ENCODE measurements around the gene KIF25. TPM values are rescaled to one million over a fixed set of nuclear protein-coding genes. Genes with fewer than 3 reads are reported as not detected.
"Not testable (repeated sequence)": the region's sequence is repeated elsewhere in the genome, so short reads cannot be mapped to it uniquely, and the experiment has no call there.

The KIF25 gene
- total RNA-seq, 1 donor from 2014 or later = not detected

DNA sequence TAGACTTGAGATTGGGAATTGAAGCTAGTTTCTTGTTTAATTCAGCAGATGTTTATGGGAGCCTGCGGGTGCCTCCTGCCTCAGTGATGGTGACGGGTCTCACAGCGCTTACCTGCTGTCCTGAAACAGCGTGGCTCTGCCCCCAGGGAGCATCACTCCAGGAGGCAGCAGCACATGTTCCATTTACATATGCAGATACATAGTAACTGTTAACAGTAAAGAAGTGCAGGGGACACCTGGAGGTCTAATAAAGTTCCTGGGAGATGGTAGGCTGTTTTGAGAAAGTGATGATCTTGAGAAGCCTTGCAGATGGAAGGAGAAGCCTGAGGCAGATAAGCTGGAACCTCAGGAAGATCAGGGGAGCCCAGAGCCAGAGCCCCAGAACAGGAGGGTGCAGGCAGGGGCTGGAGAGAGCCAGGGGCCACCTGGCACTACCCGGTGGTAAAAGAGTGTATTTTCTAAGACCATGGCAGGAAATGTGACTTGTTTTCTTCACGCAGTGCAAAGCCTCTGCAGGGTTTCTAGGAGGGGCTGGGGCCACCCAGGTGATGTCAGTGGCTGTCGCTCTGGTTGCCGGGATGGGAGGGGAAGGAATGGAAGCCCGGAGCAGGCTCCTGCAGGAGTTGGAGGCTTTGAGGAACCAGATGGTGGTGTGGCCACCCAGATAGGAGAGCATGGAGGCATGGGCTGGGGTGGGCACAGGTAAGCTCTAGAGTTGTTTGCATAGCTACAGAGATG is 24.2 kb upstream of the KIF25 start:
- intact Hi-C loops (cut with DNase I) = no loop called here
- Histone ChIP-seq H3K9me3 (no peaks in the 10 kb centered on the region), H3K4me1 (peaks cover 6% of the 10 kb centered on the region), H3K27me3 (no peaks in the 10 kb centered on the region), H3K27ac (no peak overlapping the region), H3K36me3 (peaks cover 0 to 9% of the 10 kb centered on the region in 2 donors), H3K4me3 (no peak overlapping the region)
- no peak for DNase-seq (ENCODE audit: extremely low spot score in 2 of 2)
- no peak for TF ChIP-seq POLR2A (IDR thresholded peaks at IDR 0.05)
- TF ChIP-seq, protein P1, sequence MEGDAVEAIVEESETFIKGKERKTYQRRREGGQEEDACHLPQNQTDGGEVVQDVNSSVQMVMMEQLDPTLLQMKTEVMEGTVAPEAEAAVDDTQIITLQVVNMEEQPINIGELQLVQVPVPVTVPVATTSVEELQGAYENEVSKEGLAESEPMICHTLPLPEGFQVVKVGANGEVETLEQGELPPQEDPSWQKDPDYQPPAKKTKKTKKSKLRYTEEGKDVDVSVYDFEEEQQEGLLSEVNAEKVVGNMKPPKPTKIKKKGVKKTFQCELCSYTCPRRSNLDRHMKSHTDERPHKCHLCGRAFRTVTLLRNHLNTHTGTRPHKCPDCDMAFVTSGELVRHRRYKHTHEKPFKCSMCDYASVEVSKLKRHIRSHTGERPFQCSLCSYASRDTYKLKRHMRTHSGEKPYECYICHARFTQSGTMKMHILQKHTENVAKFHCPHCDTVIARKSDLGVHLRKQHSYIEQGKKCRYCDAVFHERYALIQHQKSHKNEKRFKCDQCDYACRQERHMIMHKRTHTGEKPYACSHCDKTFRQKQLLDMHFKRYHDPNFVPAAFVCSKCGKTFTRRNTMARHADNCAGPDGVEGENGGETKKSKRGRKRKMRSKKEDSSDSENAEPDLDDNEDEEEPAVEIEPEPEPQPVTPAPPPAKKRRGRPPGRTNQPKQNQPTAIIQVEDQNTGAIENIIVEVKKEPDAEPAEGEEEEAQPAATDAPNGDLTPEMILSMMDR (IDR thresholded peaks at IDR 0.05) = no peak
- no peak for TF ChIP-seq POLR2AphosphoS5 (IDR thresholded peaks at IDR 0.05; ENCODE audit: insufficient read depth in 1 of 2, low read depth in 1 of 2)

DNA sequence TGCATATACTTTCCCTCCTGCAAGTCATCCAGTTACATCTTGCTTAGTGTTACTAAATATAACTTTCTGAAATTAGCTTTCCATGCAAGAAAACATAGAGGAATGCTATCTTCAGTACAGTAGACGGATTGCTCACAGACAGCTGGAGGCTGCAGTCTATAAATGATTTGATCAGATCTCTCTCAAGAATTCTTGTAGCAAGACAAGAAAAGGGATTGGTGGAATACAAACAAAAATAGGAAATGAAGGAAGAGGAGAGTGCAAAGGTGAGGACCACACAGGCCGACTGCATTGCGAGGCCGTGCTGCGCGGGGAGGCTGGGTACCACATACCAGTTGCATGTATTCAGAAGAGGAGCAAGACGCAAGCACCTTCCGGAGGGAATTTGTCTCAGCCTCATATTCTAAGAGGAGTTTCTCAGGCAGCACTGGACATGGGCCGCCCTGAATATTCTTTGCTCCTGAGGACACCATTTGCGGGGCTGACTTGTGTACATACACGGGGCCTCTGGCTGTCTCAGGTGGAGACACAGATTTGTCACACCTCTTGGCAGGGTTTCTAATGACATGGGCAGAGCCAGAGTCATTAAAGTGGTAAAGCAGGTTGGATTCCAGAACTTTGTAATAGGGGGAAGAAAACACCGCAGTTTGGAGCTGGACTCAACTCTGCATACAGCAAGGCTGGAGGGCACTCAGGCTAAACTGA is 22.7 kb upstream of the KIF25 start:
- no peak overlapping the region for H3K27ac ChIP-seq
- no peak for DNase-seq (ENCODE audit: extremely low spot score in 2 of 2)
- H3K36me3 ChIP-seq = peaks cover 0 to 9% of the 10 kb centered on the region in 2 donors
- TF ChIP-seq POLR2AphosphoS5 (IDR thresholded peaks at IDR 0.05; ENCODE audit: insufficient read depth in 1 of 2, low read depth in 1 of 2) = no peak
- TF ChIP-seq, protein P1 (IDR thresholded peaks at IDR 0.05) = no peak
- TF ChIP-seq POLR2A (IDR thresholded peaks at IDR 0.05) = no peak
- H3K9me3 ChIP-seq = no peaks in the 10 kb centered on the region
- intact Hi-C loops (cut with DNase I) = no loop called here
- no peaks in the 10 kb centered on the region for H3K27me3 ChIP-seq
- H3K4me1 ChIP-seq = peaks cover 6% of the 10 kb centered on the region
- H3K4me3 ChIP-seq = no peak overlapping the region

DNA sequence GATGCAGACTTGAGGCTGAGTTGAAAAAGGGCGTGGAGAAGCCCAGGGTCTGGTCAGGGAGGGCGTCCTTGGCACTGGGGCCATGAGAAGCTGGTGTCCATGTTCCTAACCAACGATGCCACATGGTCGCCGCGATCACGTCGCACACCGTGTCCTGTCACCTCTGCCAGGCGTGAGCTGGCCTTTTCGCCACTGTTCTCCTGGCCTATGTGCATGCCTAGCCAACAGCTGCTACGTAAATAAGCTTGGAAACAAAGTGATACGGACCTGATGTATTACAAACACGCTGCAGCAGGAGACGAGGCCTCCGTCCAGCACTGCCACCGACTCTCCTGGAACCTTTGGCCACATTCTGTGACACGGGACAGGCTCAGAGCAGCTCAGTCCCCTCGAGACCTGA is 22.0 kb upstream of the KIF25 start:
- DNase-seq (ENCODE audit: extremely low spot score in 2 of 2) = no peak
- H3K27me3 ChIP-seq = no peaks in the 10 kb centered on the region
- H3K36me3 ChIP-seq = peaks cover 0 to 9% of the 10 kb centered on the region in 2 donors
- no peak overlapping the region for H3K27ac ChIP-seq
- no peaks in the 10 kb centered on the region for H3K9me3 ChIP-seq
- peaks cover 6% of the 10 kb centered on the region for H3K4me1 ChIP-seq
- H3K4me3 ChIP-seq = no peak overlapping the region
- TF ChIP-seq, protein P1 (IDR thresholded peaks at IDR 0.05) = no peak
- no peak for TF ChIP-seq POLR2AphosphoS5 (IDR thresholded peaks at IDR 0.05; ENCODE audit: insufficient read depth in 1 of 2, low read depth in 1 of 2)
- TF ChIP-seq POLR2A (IDR thresholded peaks at IDR 0.05) = no peak
- intact Hi-C loops (cut with DNase I) = no loop called here

DNA sequence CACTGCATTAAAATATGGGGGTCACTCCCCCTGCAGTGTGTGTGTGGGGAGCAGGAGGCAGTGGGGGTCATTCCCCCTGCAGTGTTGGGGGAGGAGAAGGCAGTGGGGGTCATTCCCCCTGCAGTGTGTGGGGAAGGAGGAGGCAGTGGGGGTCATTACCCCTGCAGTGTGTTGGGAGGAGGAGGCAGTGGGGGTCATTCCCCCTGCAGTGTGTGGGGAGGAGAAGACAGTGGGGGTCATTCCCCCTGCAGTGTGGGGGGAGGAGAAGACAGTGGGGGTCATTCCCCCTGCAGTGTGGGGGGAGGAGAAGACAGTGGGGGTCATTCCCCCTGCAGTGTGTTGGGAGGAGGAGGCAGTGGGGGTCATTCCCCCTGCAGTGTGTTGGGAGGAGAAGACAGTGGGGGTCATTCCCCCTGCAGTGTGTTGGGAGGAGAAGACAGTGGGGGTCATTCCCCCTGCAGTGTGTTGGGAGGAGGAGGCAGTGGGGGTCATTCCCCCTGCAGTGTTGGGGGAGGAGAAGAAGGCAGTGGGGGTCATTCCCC is 21.3 kb upstream of the KIF25 start:
- H3K27ac ChIP-seq; H3K27me3 ChIP-seq; H3K9me3 ChIP-seq; DNase-seq (ENCODE audit: extremely low spot score in 2 of 2); intact Hi-C loops (cut with DNase I); H3K4me3 ChIP-seq; H3K4me1 ChIP-seq; H3K36me3 ChIP-seq: not testable (repeated sequence)

DNA sequence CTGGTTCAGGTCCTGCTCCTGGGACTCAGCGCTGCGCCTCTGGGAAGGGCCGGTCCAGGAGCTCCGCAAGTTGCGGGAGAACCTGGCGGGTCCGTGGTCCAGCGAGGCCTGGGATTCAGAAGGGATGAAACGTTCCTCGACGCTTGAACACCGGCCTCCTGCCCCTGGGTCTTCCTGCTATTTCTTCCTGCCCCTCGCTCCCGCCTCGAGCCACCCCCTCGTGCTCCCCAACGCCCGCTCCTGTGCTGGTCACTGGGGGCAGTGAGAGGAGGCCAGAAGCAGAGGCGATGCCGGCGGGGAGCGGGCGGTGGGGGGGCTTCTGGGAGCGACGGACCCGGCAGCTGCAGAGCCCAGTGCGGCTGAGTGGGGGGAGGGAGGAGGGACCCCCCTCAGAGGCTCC is 20.8 kb upstream of the KIF25 start:
- H3K9me3 ChIP-seq = no peaks in the 10 kb centered on the region
- H3K27ac ChIP-seq = no peak overlapping the region
- intact Hi-C loops (cut with DNase I) = no loop called here
- H3K36me3 ChIP-seq = peaks cover 0 to 5% of the 10 kb centered on the region in 2 donors
- no peak for DNase-seq (ENCODE audit: extremely low spot score in 2 of 2)
- H3K27me3 ChIP-seq = no peaks in the 10 kb centered on the region
- peaks cover 6% of the 10 kb centered on the region for H3K4me1 ChIP-seq
- no peak overlapping the region for H3K4me3 ChIP-seq
- TF ChIP-seq, protein P1 (IDR thresholded peaks at IDR 0.05) = no peak
- TF ChIP-seq POLR2A (IDR thresholded peaks at IDR 0.05) (no peak), POLR2AphosphoS5 (IDR thresholded peaks at IDR 0.05; ENCODE audit: insufficient read depth in 1 of 2, low read depth in 1 of 2) (no peak)

All from vagina (tissue), 2 donors.